T-helper 17 cell (primary cell): ENCODE measurements around the gene PACSIN2. TPM values are rescaled to one million over a fixed set of nuclear protein-coding genes. Genes with fewer than 3 reads are reported as not detected.
"Not testable (repeated sequence)": the region's sequence is repeated elsewhere in the genome, so short reads cannot be mapped to it uniquely, and the experiment has no call there.

Experiments used
- ATAC-seq: fragments of 150-1000 bp; cut with Tn5 transposase; 2 replicates; pipeline ENCODE4 v1.10.0; 2021; ENCODE audit warnings: mild to moderate bottlenecking, moderate library complexity
- DNase-seq, 3 donors: peaks; one replicate each; pipeline versions ENCODE4 v3.0.0 to v3.0.0-alpha.2; 2020 to 2021
- H3K9me3 ChIP-seq: one replicate; pipeline ENCODE4 v1.7.0; 2013; ENCODE audit warnings: low read length, mild to moderate bottlenecking; ENCODE audit not compliant: control insufficient read depth, poor library complexity, severe bottlenecking
- H3K27ac Mint-ChIP-seq: one replicate; pipeline ENCODE4 v1.8.0; 2022; ENCODE audit warnings: mild to moderate bottlenecking, moderate library complexity, mixed read lengths
- H3K27me3 Mint-ChIP-seq: one replicate; pipeline ENCODE4 v1.8.0; 2022; ENCODE audit warnings: mixed read lengths
- H3K36me3 Mint-ChIP-seq: one replicate; pipeline ENCODE4 v1.8.0; 2022; ENCODE audit warnings: low read depth, mixed read lengths
- H3K4me1 Mint-ChIP-seq: one replicate; pipeline ENCODE4 v1.8.0; 2022; ENCODE audit warnings: mild to moderate bottlenecking, mixed read lengths
- H3K4me3 Mint-ChIP-seq: one replicate; pipeline ENCODE4 v1.8.0; 2022; ENCODE audit warnings: mild to moderate bottlenecking, moderate library complexity, mixed read lengths
- total RNA-seq, 4 donors: library from RNA in 2 of 4; stranded (reverse) in 2 of 4; gene quantifications; one replicate each; pipeline ENCODE4 v1.2.3 and lab custom pipeline; 2022 to 2026

Gene PACSIN2
- total RNA-seq, 2 donors from 2014 or later: 36.8 to 61.3 TPM

- DNase-seq (no peak), ATAC-seq (no peak)
- no peaks in the 10 kb centered on the region for H3K9me3 ChIP-seq
- H3K36me3 Mint-ChIP-seq: no peaks in the 10 kb centered on the region
- peaks cover 13% of the 10 kb centered on the region for H3K4me1 Mint-ChIP-seq
- H3K4me3 Mint-ChIP-seq: no peak overlapping the region
- no peaks in the 10 kb centered on the region for H3K27me3 Mint-ChIP-seq
- no peak overlapping the region for H3K27ac Mint-ChIP-seq
Measured at GRCh38 chr22:43018615-43019014, 3.7 kb upstream of the PACSIN2 start.

GRCh38 chr22:43017525-43018460, 2.8 kb upstream of the PACSIN2 start:
- Mint-ChIP-seq H3K4me3 (peak overlapping the region; percentile 62), H3K36me3 (no peaks in the 10 kb centered on the region), H3K4me1 (peaks cover 19% of the 10 kb centered on the region), H3K27me3 (no peaks in the 10 kb centered on the region), H3K27ac (peak overlapping the region; percentile 16)
- DNase-seq (no peak), ATAC-seq (no peak)
- no peaks in the 10 kb centered on the region for H3K9me3 ChIP-seq

- H3K36me3 Mint-ChIP-seq, ATAC-seq, DNase-seq, H3K9me3 ChIP-seq, H3K27me3 Mint-ChIP-seq: not testable (repeated sequence)
- peak overlapping the region; percentile 94 for H3K27ac Mint-ChIP-seq
- peaks cover 23% of the 10 kb centered on the region for H3K4me1 Mint-ChIP-seq
- H3K4me3 Mint-ChIP-seq: peak overlapping the region; percentile 98
Measured at GRCh38 chr22:43016150-43016549, 1.2 kb upstream of the PACSIN2 start.

GRCh38 chr22:43015677-43016042, 711 bp upstream of the PACSIN2 start:
- H3K27me3 Mint-ChIP-seq: no peaks in the 10 kb centered on the region
- peak overlapping the region; percentile 98 for H3K4me3 Mint-ChIP-seq
- peak overlapping the region; percentile 94 for H3K27ac Mint-ChIP-seq
- peaks cover 23% of the 10 kb centered on the region for H3K4me1 Mint-ChIP-seq
- no peak for ATAC-seq
- no peak for DNase-seq
- no peaks in the 10 kb centered on the region for H3K36me3 Mint-ChIP-seq
- H3K9me3 ChIP-seq: no peaks in the 10 kb centered on the region

- Mint-ChIP-seq H3K4me3 (peak overlapping the region; percentile 98), H3K27ac (peak overlapping the region; percentile 94), H3K4me1 (peaks cover 23% of the 10 kb centered on the region), H3K27me3 (no peaks in the 10 kb centered on the region), H3K36me3 (no peaks in the 10 kb centered on the region)
- ATAC-seq (peak; percentile 14), DNase-seq (peak in 2 of 3 donors; percentile 47 to 55)
- H3K9me3 ChIP-seq: no peaks in the 10 kb centered on the region
Measured at GRCh38 chr22:43014316-43014868, 557 bp downstream of the PACSIN2 start.

- H3K9me3 ChIP-seq: no peaks in the 10 kb centered on the region
- DNase-seq (peak in 2 of 3 donors; percentile 23 to 40), ATAC-seq (peak; percentile 52)
- H3K4me1 Mint-ChIP-seq: peaks cover 23% of the 10 kb centered on the region
- peak overlapping the region; percentile 94 for H3K27ac Mint-ChIP-seq
- H3K36me3 Mint-ChIP-seq: no peaks in the 10 kb centered on the region
- no peaks in the 10 kb centered on the region for H3K27me3 Mint-ChIP-seq
- H3K4me3 Mint-ChIP-seq: peak overlapping the region; percentile 98
Measured at GRCh38 chr22:43013355-43014315, 1.3 kb downstream of the PACSIN2 start.

- no peak overlapping the region for H3K4me3 Mint-ChIP-seq
- H3K27me3 Mint-ChIP-seq: no peaks in the 10 kb centered on the region
- no peaks in the 10 kb centered on the region for H3K36me3 Mint-ChIP-seq
- DNase-seq: no peak
- peak overlapping the region; percentile 94 for H3K27ac Mint-ChIP-seq
- H3K4me1 Mint-ChIP-seq: peaks cover 24% of the 10 kb centered on the region
- ATAC-seq: no peak
- H3K9me3 ChIP-seq: no peaks in the 10 kb centered on the region
Measured at GRCh38 chr22:43012390-43012789, 2.6 kb downstream of the PACSIN2 start.

GRCh38 chr22:43011079-43011478, 3.9 kb downstream of the PACSIN2 start:
- Mint-ChIP-seq H3K36me3 (no peaks in the 10 kb centered on the region), H3K4me3 (no peak overlapping the region), H3K4me1 (peaks cover 36% of the 10 kb centered on the region), H3K27ac (no peak overlapping the region), H3K27me3 (no peaks in the 10 kb centered on the region)
- H3K9me3 ChIP-seq: no peaks in the 10 kb centered on the region
- DNase-seq (no peak), ATAC-seq (no peak)

- Mint-ChIP-seq H3K27ac (no peak overlapping the region), H3K27me3 (no peaks in the 10 kb centered on the region), H3K4me3 (no peak overlapping the region), H3K4me1 (peaks cover 45% of the 10 kb centered on the region), H3K36me3 (no peaks in the 10 kb centered on the region)
- ATAC-seq: no peak
- H3K9me3 ChIP-seq: no peaks in the 10 kb centered on the region
- no peak for DNase-seq
Measured at GRCh38 chr22:43009444-43009843, 5.5 kb downstream of the PACSIN2 start.

- DNase-seq (no peak), ATAC-seq (no peak)
- Mint-ChIP-seq H3K4me3 (no peak overlapping the region), H3K36me3 (no peaks in the 10 kb centered on the region), H3K27me3 (no peaks in the 10 kb centered on the region), H3K4me1 (peaks cover 46% of the 10 kb centered on the region), H3K27ac (peak overlapping the region; percentile 8)
- H3K9me3 ChIP-seq: no peaks in the 10 kb centered on the region
Measured at GRCh38 chr22:43008921-43009320, 6.0 kb downstream of the PACSIN2 start.

- Mint-ChIP-seq H3K27me3 (no peaks in the 10 kb centered on the region), H3K36me3 (no peaks in the 10 kb centered on the region)
Measured at GRCh38 chr22:43008509-43008908, 6.4 kb downstream of the PACSIN2 start.

GRCh38 chr22:43007519-43008102, 7.3 kb downstream of the PACSIN2 start:
- ATAC-seq (no peak), DNase-seq (no peak)
- Mint-ChIP-seq H3K27me3 (no peaks in the 10 kb centered on the region), H3K36me3 (no peaks in the 10 kb centered on the region), H3K27ac (no peak overlapping the region), H3K4me3 (no peak overlapping the region), H3K4me1 (peaks cover 44% of the 10 kb centered on the region)
- H3K9me3 ChIP-seq: no peaks in the 10 kb centered on the region

More at GRCh38 chr22:43008509-43008908, 6.4 kb downstream of the PACSIN2 start:
- Mint-ChIP-seq H3K4me1 (peaks cover 46% of the 10 kb centered on the region), H3K4me3 (no peak overlapping the region), H3K27ac (peak overlapping the region; percentile 8)
- no peak for ATAC-seq
- DNase-seq: no peak
- no peaks in the 10 kb centered on the region for H3K9me3 ChIP-seq
